SK-N-SH (cell line): Measurements from ENCODE around the gene POLA1.

Experiments
- EZH2phosphoT487 ChIP-seq: fragments of 200-600 bp; sonication (generic); IDR thresholded peaks from 2 replicates; pipeline ENCODE4 v1.6.1; 2017; ENCODE audit warnings: low read depth, mixed run types, mild to moderate bottlenecking, antibody characterized with exemption, moderate library complexity, borderline replicate concordance
- POLR2AphosphoS5 ChIP-seq: IDR thresholded peaks from 2 replicates; pipeline ENCODE4 v1.6.1; 2012; ENCODE audit warnings: low read depth, low read length
- TAF1 ChIP-seq: IDR thresholded peaks from 2 replicates; pipeline ENCODE4 v1.6.1; 2012; ENCODE audit warnings: low read depth, mild to moderate bottlenecking, low read length, moderate library complexity, borderline replicate concordance
- TCF12 ChIP-seq: IDR thresholded peaks from 2 replicates; pipeline ENCODE4 v1.4.0; 2012
- YY1 ChIP-seq: IDR thresholded peaks from 2 replicates; pipeline ENCODE4 v1.4.0; 2012; ENCODE audit warnings: low read depth, mild to moderate bottlenecking
- TF ChIP-seq, protein P1 (sequence below): fragments of 200-600 bp; sonication (generic); IDR thresholded peaks from 2 replicates; pipeline ENCODE4 v1.6.1; 2017; ENCODE audit warnings: antibody characterized with exemption, mild to moderate bottlenecking, moderate library complexity
- TF ChIP-seq, protein P2 (sequence below): IDR thresholded peaks from 2 replicates; pipeline ENCODE4 v1.6.1; 2012; ENCODE audit warnings: mild to moderate bottlenecking, low read depth, low read length, moderate library complexity
- TF ChIP-seq, protein P3 (sequence below): IDR thresholded peaks from 2 replicates; pipeline ENCODE4; 2012

DNA sequence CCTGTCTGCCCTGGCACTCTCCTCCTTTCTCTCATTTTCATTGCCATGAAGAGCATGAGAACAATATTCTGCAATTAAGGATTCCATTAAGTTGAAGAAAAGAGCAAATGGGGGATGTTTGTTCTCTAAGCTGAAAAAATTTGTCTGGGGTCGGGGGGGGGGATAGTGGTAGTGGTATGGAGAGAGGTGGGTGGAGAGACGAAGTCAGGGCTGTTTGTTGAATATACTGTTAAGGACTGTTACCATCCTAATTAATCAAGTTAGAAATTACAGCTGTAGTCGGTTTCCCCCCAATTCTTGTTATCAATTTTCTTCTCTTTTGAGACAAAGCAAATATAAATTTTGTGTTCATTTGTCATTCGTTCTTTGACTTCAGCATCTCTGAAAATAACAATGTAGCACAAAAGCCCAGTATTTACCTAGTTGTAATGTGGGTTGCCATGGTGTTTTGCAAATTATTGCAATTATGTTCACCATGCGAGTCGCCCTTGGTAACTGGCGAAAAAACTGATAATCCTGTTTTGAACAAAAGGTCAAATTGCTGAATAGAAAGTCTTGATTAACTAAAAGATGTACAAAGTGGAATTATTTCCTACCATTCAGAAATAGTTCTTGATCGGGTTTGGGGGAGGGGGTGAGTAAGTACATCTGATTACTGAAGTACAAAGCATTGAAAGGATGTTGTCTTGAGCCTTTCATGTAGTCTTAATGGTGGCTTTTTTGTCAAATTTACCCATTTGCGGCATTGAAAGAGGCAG, 183.0 kb downstream of the POLA1 start:
- TF ChIP-seq, protein P1, sequence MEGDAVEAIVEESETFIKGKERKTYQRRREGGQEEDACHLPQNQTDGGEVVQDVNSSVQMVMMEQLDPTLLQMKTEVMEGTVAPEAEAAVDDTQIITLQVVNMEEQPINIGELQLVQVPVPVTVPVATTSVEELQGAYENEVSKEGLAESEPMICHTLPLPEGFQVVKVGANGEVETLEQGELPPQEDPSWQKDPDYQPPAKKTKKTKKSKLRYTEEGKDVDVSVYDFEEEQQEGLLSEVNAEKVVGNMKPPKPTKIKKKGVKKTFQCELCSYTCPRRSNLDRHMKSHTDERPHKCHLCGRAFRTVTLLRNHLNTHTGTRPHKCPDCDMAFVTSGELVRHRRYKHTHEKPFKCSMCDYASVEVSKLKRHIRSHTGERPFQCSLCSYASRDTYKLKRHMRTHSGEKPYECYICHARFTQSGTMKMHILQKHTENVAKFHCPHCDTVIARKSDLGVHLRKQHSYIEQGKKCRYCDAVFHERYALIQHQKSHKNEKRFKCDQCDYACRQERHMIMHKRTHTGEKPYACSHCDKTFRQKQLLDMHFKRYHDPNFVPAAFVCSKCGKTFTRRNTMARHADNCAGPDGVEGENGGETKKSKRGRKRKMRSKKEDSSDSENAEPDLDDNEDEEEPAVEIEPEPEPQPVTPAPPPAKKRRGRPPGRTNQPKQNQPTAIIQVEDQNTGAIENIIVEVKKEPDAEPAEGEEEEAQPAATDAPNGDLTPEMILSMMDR: no peak
- TF ChIP-seq TAF1: no peak
- TF ChIP-seq POLR2AphosphoS5: no peak
- TF ChIP-seq, protein P2, sequence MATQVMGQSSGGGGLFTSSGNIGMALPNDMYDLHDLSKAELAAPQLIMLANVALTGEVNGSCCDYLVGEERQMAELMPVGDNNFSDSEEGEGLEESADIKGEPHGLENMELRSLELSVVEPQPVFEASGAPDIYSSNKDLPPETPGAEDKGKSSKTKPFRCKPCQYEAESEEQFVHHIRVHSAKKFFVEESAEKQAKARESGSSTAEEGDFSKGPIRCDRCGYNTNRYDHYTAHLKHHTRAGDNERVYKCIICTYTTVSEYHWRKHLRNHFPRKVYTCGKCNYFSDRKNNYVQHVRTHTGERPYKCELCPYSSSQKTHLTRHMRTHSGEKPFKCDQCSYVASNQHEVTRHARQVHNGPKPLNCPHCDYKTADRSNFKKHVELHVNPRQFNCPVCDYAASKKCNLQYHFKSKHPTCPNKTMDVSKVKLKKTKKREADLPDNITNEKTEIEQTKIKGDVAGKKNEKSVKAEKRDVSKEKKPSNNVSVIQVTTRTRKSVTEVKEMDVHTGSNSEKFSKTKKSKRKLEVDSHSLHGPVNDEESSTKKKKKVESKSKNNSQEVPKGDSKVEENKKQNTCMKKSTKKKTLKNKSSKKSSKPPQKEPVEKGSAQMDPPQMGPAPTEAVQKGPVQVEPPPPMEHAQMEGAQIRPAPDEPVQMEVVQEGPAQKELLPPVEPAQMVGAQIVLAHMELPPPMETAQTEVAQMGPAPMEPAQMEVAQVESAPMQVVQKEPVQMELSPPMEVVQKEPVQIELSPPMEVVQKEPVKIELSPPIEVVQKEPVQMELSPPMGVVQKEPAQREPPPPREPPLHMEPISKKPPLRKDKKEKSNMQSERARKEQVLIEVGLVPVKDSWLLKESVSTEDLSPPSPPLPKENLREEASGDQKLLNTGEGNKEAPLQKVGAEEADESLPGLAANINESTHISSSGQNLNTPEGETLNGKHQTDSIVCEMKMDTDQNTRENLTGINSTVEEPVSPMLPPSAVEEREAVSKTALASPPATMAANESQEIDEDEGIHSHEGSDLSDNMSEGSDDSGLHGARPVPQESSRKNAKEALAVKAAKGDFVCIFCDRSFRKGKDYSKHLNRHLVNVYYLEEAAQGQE: no peak
- no peak for TF ChIP-seq TCF12
- TF ChIP-seq YY1: no peak
- no peak for TF ChIP-seq EZH2phosphoT487
- TF ChIP-seq, protein P3, sequence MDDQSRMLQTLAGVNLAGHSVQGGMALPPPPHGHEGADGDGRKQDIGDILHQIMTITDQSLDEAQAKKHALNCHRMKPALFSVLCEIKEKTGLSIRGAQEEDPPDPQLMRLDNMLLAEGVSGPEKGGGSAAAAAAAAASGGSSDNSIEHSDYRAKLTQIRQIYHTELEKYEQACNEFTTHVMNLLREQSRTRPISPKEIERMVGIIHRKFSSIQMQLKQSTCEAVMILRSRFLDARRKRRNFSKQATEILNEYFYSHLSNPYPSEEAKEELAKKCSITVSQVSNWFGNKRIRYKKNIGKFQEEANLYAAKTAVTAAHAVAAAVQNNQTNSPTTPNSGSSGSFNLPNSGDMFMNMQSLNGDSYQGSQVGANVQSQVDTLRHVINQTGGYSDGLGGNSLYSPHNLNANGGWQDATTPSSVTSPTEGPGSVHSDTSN: no peak
